Stimulated activated CD4-positive, alpha-beta T cell treated with anti-CD3 and anti-CD28 coated beads, Interleukin-4, amount 100 ng/mL, for 24 hours (primary cell): ENCODE measurements around the gene B3GNT9.
A peak's percentile ranks its signal among the peaks of the same experiment; 100 is the strongest.

Experiments
- DNase-seq: peaks from one replicate; pipeline ENCODE4 v3.0.0-alpha.2; 2020

Gene B3GNT9

DNA sequence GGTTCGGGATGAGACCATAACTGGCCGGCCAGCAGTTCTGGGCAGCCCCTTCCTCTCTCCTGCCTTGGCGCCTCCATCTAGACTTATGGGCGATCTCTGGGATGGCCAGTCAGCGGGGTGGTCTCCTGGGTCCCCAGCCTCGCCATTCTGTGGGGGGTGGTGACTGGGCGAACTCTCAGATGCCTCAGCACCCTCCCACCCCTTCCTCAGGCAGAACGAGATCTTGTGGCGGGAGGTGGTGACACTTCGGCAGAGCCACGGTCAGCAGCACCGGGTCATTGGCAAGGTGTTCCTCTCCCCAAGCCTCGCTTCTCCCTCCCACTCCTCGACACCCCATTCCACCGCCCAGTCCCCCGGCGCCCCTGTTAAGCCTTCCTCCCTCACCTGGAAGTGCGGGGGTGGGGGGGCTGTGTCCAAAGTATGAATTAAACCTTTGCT lies 15.3 kb upstream of the B3GNT9 start:
- no peak for DNase-seq

DNA sequence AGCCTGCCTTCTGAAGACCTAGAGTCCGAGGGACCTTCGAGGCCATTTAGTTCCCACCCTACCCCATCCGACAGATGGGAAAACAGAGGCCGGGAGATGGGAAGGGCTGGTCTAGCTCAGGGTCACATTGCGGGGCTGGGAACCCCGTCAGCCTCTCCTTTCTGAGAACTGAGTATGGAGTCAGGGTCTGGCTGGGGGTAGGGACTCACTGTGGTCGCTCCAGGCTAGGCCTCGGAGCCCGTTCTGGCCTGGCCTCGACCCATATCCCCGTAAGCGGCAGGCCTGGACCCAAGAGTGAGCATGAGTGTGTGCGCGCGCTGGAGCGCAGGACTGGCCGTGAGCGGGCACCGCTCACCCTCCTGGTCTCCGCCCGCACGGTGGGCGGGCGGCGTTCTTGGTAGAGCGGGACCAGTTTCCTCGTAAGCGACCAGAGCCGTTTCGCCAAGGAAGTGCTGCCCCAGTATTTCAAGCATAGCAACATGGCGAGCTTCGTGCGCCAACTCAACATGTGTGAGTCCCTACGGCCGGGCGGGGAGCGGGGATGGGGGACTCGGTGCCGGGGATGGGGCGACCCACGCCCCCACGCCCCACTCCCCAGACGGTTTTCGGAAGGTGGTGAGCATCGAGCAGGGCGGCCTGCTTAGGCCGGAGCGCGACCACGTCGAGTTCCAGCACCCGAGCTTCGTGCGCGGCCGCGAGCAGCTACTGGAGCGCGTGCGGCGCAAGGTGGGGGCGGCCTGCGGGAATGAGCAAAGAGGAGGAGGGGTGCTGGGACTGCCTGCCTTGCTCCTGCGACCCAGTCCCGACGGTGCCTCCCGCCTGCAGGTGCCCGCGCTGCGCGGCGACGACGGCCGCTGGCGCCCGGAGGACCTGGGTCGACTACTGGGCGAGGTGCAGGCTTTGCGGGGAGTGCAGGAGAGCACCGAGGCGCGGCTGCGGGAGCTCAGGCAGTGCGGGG lies 14.6 kb upstream of the B3GNT9 start:
- DNase-seq = no peak

DNA sequence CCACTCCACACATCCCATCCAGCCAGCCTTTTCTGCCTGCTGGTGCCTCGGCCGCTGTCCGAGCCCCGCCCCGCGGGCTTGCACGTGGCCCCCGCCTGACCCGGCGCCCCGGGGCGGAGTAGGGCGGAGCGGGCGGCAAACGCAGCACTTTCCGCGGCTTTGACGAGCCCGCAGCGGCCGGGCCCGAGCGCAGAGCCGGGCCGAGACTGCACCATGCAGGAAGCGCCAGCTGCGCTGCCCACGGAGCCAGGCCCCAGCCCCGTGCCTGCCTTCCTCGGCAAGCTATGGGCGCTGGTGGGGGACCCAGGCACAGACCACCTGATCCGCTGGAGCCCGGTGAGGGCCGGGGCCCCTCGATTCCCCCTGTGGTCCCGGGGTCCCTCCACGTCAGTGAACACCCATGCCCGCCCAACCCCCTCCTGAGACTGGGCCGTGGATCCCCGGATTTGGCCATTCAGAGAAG lies 13.8 kb upstream of the B3GNT9 start, which contains the start of gene HSF4:
Gene HSF4, plus strand, starts transcription at position 147 of the 463 bp plus-strand sequence. Its CDS starts 67 bp downstream, at position 214.
- DNase-seq = no peak

DNA sequence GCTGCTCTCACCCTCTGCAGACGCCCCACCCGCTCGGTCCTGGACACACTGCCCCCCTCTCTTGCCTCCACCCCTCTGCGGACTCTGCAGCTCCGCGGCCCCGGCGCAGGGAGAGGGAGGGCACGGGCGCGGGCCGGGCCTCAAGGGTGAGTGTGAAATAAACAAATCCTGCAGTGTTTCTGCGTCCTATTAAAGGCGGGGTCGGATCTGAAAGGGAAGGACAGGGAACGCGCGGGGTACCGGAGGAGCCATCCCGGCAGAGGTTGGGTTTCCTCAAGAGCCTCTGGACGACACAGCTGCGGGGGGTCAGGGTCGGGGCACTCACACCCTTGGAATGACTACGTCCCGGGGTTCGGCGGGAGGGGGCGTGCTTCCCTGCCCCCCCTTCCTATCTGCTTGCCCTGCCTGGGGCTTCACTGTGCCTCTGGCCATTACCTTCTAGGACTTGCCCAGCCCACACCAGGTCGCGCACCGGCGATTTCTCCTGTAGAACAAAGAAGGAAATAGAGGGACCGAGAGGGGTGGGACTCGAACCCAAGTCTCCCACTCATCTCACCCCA lies 13.3 kb upstream of the B3GNT9 start:
- no peak for DNase-seq

DNA sequence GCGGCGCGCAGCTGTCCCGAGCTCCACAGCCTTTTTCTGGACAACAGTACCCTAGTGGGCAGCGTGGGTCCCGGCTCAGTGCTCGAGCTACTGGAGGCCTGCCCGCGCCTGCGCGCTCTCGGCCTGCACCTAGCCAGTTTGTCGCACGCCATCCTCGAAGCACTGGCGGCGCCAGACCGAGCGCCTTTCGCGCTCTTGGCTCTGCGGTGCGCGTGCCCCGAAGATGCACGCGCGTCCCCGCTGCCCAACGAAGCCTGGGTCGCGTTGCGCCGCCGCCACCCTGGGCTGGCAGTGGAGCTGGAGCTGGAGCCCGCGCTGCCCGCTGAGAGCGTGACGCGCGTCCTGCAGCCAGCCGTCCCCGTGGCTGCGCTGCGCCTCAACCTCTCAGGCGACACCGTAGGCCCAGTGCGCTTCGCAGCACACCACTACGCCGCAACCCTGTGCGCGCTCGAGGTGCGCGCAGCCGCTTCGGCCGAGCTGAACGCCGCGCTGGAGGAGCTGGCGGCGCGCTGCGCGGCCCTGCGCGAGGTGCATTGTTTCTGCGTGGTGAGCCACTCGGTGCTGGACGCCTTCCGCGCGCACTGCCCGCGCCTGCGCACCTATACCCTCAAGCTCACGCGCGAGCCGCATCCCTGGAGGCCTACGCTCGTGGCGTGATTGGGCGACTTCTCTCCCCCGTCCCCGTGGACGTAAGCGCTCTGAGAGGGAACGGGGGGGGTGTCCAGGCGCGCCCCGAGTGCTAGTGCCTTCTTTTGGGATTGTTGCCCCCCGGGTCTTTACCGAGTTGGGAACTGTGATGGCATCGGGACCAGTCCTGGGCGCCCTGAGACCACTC lies 12.6 kb upstream of the B3GNT9 start:
- DNase-seq = peak; percentile 29

DNA sequence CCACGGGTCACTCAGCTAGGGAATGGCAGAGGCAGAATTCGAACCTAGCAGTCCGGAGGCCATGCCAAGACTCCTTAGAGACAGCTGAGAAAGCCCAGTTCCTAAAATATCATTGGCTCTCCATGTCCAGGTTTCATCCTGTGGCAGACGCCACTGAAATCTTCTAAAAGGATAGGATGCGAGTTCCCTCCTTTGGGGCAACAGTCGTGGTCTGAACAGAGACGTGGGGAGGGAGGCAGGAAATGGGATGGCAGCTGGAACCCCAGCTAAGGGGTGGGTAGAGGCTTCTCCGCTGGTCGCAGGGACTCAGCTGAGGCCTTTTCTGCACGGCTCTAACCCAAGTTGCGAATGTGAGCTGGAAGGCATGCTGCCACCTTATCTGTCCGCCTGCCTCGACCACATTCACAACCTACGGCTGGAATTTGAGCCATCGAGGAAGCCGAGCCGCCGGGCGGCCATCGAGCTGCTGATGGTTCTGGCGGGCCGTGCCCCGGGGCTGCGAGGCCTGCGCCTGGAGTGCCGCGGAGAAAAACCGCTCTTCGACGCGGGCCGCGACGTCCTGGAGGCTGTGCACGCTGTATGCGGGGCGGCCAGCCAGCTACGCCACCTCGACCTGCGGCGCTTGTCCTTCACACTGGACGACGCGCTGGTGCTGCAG lies 11.8 kb upstream of the B3GNT9 start:
- no peak for DNase-seq

DNA sequence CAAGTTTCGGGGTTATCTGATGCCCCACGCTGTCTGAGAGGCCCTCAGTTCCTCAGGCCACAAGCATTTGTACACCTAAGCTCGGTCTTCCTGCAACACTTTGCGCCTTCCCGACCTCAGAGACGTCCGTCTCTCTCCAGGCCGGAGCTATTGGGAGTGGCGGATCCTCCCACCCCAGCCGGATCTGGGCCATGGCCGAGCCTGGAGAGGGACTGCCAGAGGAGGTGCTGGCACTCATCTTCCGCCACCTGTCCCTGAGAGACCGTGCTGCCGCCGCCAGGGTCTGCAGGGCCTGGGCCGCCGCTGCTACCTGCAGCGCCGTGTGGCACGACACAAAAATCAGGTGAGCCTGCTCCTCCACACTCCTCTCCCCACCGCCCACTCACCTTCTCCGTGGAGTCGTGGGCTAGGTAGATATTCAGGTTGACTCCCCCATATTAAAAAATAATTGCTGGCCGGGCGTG lies 10.8 kb upstream of the B3GNT9 start:
- no peak for DNase-seq

DNA sequence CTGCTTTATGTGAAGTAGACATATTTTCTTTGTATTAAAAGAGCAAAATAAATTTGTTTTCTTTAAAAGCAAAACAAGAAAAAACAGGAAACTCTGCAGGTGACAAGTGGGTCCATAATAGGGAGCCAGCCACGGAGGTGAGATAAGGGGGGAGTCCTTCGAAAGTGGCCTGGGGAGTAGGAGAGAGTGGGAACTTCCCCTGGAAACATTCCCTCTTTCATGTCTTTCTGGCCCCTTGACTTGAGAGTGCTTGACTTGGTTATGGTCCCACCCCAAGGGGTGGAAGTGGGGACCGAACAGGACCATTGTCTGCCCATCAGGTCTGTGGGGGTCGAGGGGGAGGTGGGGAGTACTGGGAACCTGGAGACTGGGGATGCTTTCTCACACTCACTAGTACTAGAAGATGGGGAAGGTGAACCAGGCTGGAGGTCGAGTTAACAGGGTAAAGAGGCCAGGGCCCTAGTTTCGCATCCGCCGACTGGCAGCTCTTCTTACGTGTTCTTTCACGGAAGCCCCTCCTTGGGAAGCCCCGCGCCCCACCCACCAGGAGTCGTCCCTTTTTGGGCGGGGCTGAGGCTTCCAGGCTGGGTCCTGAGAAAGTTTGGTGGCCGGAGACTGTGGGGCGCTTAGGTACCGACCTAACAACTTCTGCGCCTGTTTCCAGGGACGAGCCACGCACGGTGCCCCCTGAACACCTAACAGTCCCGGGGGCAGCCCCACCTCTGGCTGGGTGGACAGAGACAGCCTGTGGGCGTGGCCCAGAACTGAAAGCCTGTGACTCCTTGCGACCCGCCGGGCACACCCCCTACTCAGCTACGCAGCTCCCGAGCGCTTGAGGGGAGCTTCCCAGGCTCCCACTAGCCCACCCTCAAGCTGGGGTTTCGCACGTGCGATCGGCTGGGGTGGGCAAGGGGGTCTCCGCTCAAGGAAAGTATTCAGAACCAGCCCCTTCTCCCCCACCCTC lies 8.1 kb upstream of the B3GNT9 start:
- DNase-seq = peak; percentile 76

DNA sequence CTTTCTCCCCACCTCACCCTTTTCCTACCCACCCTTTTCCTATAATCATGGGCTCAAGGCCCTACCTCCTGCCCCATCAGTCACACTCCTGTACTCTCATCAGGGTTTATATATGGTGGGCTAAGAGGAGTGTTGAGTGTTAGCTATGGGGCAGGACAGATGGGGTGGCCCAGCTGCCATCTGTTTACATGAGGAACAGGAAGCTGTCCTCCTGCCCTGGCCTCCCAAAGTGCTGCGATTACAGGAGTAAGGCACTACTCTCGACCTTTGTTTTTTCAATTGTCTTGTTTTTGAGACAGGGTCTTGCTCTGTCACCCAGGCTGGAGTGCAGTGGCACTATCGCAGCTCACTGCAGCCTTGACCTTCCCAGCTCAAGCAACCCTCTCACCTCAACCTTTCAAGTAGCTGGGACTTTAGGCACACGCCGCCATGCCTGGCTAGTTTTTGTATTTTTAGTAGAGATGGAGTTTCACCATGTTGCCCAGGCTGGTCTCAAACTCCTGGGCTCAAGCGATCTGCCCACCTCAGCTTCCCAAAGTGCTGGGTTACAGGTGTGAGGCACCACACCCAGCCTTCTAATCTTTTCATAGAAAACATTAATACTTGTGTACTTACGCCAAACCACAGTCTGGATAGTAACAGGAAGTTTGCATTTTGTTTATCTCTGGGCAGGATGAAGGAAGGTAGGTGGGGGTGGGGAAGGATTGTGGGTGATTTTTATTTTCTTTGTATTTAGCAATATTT lies 7.3 kb upstream of the B3GNT9 start:
- no peak for DNase-seq

DNA sequence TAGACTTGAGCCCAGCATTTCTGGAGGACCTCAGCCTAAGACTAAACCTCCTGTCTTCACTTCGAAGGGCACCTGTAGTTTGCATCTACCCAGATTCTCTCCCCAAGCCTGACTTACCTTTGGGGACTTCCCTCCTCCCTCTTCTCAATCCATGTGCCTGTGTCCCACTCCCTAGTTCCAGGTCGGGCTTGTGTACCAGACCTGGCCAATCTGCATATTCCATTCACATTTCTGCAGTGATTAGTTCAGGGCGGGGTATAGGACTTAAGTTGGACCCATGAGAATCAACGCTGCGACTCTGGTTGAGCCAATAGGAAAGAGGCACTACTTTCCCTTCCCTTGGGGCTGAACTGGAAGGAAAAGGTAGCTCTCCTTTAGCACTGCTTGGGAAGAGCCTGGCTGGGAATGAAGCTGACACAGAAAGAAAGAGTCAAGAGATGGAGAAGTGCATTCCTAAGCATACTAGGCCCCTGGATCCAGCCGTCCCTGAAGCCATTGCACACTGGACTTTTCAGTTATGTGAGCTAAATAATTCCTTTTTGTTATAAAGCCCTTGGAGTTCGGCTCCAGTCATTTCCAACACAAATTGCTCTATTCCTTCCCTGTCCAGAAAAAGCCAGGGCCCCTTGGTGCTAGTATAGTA lies 6.4 kb upstream of the B3GNT9 start:
- DNase-seq = no peak

DNA sequence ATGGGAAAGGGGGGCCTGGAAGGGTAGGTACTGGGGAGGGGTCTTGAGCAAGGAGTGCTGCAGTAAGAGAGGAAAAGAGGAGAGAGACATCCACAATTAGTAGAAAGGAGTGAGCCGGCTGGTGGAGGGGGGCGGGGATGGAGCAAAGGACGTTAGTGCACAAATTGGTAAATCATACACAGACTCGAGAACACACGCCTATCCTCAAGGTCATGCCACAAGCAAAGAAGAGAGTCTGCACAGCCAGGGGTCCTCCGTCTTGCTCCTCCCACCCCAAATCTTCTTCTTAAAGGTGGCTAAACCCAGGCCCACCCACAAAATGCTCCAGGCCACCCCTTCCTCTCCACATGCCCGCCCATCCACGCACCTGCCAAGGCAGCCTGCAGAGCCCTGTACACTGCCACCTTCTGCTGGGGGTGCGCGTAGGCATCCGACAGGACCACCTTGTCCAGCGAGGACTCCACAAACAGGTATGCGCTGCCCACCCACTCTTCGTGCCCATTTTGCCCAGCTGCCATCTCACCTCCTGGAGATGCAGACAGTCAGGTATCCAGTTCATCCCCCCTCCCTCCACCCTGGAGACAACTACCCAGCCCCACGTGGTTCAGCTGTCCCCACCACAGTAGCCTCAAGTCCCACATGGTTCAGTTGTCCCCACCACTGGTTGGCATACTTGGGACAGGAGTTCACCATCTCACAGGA lies 5.5 kb upstream of the B3GNT9 start:
- DNase-seq = no peak

DNA sequence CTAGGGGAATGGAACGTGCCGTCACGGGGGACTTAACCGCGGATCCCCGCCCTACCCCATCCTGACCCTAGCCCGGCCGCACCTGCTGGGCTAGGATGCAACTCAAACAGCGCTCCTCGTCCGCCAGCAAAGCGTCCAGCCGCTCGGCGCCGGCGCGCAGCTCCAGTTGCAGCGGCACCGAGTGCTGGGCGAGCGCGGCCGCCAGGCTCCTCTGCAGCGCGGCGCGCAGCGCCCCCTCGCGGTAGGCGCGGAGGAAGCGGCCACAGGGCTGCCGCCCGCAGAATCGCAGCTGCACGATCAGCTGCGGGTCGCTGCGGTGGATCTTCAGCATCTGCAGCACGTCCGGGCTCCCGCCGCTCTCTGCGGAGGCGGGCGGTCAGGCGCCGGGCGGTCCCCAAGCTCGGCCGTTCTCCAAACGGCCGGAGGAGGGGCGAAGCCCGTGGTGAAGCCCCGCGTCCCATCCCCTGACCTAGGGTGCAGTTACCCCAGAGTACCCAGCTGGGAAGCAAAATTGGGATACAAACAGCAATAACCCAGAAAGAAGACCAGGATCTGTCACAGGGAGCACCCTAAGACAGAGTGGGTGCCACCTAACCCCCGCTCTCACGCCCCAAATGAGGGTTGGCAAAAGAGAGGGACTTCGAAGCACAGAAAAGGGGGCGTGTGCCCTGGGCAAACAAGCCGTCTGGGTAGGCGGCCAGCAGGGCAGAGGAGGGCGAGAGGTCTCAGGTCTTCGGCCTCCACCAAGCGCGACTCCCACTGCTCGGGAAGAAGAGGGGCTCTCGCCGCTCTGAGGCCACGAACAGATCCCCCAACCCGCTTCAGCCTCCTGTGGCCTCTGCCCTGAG lies 4.7 kb upstream of the B3GNT9 start:
- peak; percentile 80 for DNase-seq

DNA sequence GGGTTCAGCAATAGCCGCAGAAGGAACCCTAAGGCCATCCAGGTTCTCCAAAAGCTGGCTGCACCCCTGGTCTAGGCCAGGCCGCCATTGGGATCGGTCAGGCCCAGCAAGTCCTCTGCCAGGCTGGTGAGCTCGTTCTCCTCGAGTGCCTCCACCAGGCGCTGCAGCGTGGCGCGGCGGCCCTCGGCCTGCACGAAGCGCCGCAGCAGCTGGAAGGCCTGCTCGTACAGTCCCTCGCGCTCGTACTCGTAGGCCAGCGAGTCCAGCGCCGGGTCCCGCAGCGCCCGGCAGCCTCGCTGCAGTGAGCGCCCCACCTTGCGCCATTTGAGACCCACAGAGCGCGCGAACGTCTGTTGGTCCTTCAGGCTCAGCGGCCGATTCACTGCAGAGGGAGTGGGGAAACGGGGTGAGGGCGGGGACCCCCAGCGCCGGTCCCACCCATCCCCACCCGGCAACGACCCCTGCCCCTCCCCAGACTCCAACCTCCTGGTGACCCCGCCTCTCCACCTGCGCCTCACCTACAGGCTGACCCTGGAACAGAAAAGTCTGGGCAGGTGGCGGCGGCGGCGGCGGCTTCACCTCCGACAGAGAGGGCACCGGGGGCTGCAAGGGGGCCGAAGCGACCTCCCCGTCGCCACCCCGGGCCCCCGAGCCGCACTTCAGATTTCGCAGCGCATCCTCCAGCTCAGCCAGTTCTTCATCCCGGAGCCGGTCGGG lies 3.9 kb upstream of the B3GNT9 start:
- DNase-seq = no peak

DNA sequence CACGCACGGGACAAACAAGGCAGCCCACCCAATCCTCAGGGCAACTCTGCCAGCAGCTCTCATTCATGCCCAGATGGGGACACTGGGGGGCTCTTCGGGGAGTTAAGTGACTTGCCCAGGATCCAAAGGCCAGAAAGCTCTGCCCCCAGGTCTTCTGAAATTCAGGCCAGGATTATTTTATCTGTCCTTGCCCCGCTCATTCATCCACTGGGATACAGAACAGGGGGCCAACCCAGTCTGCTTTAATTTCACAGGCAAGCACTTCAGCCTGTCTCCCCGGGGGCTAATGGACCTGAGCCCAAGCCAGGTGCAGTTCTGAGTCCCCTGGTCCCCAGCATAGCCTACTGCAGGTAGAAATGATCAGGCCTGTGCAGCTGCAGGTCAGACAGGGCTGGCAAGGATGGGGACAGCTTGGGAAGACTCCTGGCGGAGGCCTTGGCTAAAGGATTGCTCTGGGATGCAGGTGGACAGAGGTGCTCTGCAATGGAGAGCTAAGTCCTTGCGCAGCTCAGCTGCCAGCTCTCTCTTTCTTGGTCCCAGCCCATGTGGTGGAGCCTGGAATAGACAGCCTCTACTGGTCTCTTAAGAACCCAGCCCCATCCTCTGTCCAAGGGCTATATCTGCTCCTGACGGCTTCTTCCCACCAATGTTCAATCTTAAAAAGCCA lies 766 bp upstream of the B3GNT9 start:
- DNase-seq = no peak

DNA sequence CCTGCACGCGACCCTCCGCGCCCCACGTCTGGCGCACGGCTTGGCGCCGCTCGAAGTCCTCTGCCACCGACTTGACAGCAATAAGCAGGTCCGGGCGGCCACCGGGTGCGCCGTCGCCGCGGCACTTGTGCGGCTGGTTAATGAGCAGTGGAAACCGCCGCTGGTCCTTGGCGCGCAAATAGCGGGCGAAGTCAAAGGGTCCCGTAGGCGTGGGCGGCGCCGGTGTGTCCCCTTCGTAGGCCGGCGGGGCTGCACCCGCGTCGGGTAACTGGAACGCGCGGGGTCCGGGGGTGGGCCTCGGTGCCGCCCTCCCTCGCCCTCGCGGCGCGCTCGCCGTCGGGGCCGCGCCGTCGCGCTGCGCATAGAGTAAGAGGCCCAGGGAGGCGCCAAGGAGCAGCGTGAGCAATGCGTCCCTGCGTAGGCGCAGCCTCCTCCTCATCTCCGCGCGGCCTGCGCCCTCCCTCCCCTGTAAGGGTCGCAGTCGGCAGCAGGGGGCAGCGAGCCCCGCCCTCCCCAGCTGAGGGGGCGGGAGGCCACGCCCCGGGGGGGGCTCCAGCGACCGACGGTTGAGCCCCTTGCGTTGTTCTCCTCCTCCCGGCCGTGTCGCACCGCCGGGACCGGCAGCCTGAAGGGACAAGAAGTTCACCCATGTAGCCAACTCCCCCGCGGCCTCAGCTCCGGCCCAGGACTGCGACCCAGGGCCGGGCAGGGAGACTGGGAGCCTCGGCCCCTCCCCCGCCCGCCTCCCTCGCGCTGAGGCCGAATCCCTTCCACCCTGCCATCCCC lies 558 bp downstream of the B3GNT9 start:
- DNase-seq = peak; percentile 49
